SK-N-SH treated with all-trans-retinoic acid at 6 μM for 48 hours (cell line): ENCODE results near the gene ATOH7.

Experiments used
- ATAC-seq: fragments of 200-7000 bp; cut with Tn5 transposase; 3 replicates; pipeline ENCODE4 v1.9.1; 2020; ENCODE audit warnings: mild to moderate bottlenecking, moderate library complexity
- ARNTL ChIP-seq: fragments of 450-650 bp; formaldehyde crosslinking; IDR thresholded peaks from 2 replicates; pipeline ENCODE4 v1.5.0; 2020; ENCODE audit warnings: low read depth, mild to moderate bottlenecking, moderate library complexity, borderline replicate concordance
- BACH2 ChIP-seq: fragments of 250-450 bp; sonication (Bioruptor Pico); IDR thresholded peaks from 2 replicates; pipeline ENCODE4 v1.9.0; 2021; ENCODE audit warnings: mild to moderate bottlenecking, borderline replicate concordance
- CREB5 ChIP-seq: fragments of 250-450 bp; sonication (Bioruptor Pico); IDR thresholded peaks from 2 replicates; pipeline ENCODE4 v1.5.1; 2020; ENCODE audit warnings: low read depth, mild to moderate bottlenecking, moderate library complexity
- CSDC2 ChIP-seq: fragments of 250-450 bp; sonication (Bioruptor Pico); IDR thresholded peaks from 2 replicates; pipeline ENCODE4 v1.5.0; 2020; ENCODE audit warnings: mild to moderate bottlenecking, moderate library complexity
- CSRNP3 ChIP-seq: fragments of 250-450 bp; sonication (Bioruptor Pico); IDR thresholded peaks from 2 replicates; pipeline ENCODE4 v1.5.1; 2021; ENCODE audit warnings: mild to moderate bottlenecking, moderate library complexity
- ESRRG ChIP-seq: fragments of 250-450 bp; sonication (Bioruptor Pico); IDR thresholded peaks from 2 replicates; pipeline ENCODE4 v1.6.1; 2021; ENCODE audit warnings: mild to moderate bottlenecking
- GLIS3 ChIP-seq: fragments of 250-450 bp; sonication (Bioruptor Pico); IDR thresholded peaks from 2 replicates; pipeline ENCODE4 v1.5.0; 2020; ENCODE audit warnings: mild to moderate bottlenecking, moderate library complexity
- ISL1 ChIP-seq: fragments of 250-450 bp; sonication (Bioruptor Pico); IDR thresholded peaks from 2 replicates; pipeline ENCODE4 v2.1.2; 2022; ENCODE audit warnings: mild to moderate bottlenecking, moderate library complexity
- OSR1 ChIP-seq: fragments of 250-450 bp; sonication (Bioruptor Pico); IDR thresholded peaks from 2 replicates; pipeline ENCODE4 v1.8.0; 2022; ENCODE audit warnings: moderate library complexity, mild to moderate bottlenecking, inconsistent platforms
- POU6F1 ChIP-seq: fragments of 250-450 bp; sonication (Bioruptor Pico); IDR thresholded peaks from 2 replicates; pipeline ENCODE4 v1.8.0; 2021; ENCODE audit warnings: low read depth, mild to moderate bottlenecking, moderate library complexity, borderline replicate concordance
- PPARA ChIP-seq: fragments of 250-450 bp; sonication (Bioruptor Pico); IDR thresholded peaks from 2 replicates; pipeline ENCODE4 v1.5.0; 2020; ENCODE audit warnings: mild to moderate bottlenecking, borderline replicate concordance
- RARB ChIP-seq: fragments of 250-450 bp; sonication (Bioruptor Pico); IDR thresholded peaks from 2 replicates; pipeline ENCODE4 v1.8.0; 2021; ENCODE audit warnings: mild to moderate bottlenecking, moderate library complexity
- TCF4 ChIP-seq: fragments of 250-450 bp; sonication (Bioruptor Pico); IDR thresholded peaks from 2 replicates; pipeline ENCODE4 v1.8.0; 2021; ENCODE audit warnings: mild to moderate bottlenecking, moderate library complexity, borderline replicate concordance
- TOX ChIP-seq: fragments of 250-450 bp; sonication (Bioruptor Pico); IDR thresholded peaks from 2 replicates; pipeline ENCODE4 v1.8.0; 2021; ENCODE audit warnings: mild to moderate bottlenecking, moderate library complexity, borderline replicate concordance
- TSHZ2 ChIP-seq: fragments of 250-450 bp; sonication (Bioruptor Pico); IDR thresholded peaks from 2 replicates; pipeline ENCODE4 v1.5.0; 2020; ENCODE audit warnings: mild to moderate bottlenecking, moderate library complexity
- ZC3H10 ChIP-seq: fragments of 250-450 bp; sonication (Bioruptor Pico); IDR thresholded peaks from 2 replicates; pipeline ENCODE4 v1.5.1; 2021; ENCODE audit warnings: mild to moderate bottlenecking, moderate library complexity
- ZFP30 ChIP-seq: fragments of 450-650 bp; formaldehyde crosslinking; IDR thresholded peaks from 2 replicates; pipeline ENCODE4 v1.5.0; 2022; ENCODE audit warnings: mild to moderate bottlenecking, moderate library complexity
- ZNF565 ChIP-seq: fragments of 450-650 bp; formaldehyde crosslinking; conservative IDR thresholded peaks from 2 replicates; pipeline ENCODE4 v1.5.0; 2020; ENCODE audit warnings: low read depth, mild to moderate bottlenecking, moderate library complexity
- ZNF70 ChIP-seq: fragments of 450-650 bp; formaldehyde crosslinking; IDR thresholded peaks from 2 replicates; pipeline ENCODE4 v1.5.0; 2020; ENCODE audit warnings: mild to moderate bottlenecking, moderate library complexity
- ZNF8 ChIP-seq: fragments of 450-650 bp; formaldehyde crosslinking; IDR thresholded peaks from 2 replicates; pipeline ENCODE4 v1.5.0; 2020; ENCODE audit warnings: mild to moderate bottlenecking, moderate library complexity

ATOH7 gene

GRCh38 chr10:68276224-68276623 lies 44.3 kb upstream of the ATOH7 start:
- ATAC-seq = no peak
- TF ChIP-seq ESRRG (no peak), ZNF565 (CRISPR knock-in tag) (no peak), RARB (CRISPR knock-in tag) (no peak), TOX (CRISPR knock-in tag) (no peak), CSRNP3 (CRISPR knock-in tag) (no peak)

GRCh38 chr10:68275600-68276126 lies 43.8 kb upstream of the ATOH7 start:
- TF ChIP-seq ARNTL (CRISPR knock-in tag) (no peak), ISL1 (no peak), PPARA (no peak), ESRRG (no peak)
- TF ChIP-seq, all 23 proteins: peak for 0
- no peak for ATAC-seq

- ATAC-seq = no peak
- no peak for TF ChIP-seq TCF4 (CRISPR knock-in tag)
- TF ChIP-seq ZC3H10 (CRISPR knock-in tag) = no peak
- no peak for TF ChIP-seq ESRRG
- no peak for TF ChIP-seq TSHZ2 (CRISPR knock-in tag)
- TF ChIP-seq ZNF70 (CRISPR knock-in tag) = no peak
- TF ChIP-seq CREB5 (CRISPR knock-in tag) = no peak
- no peak for TF ChIP-seq GLIS3 (CRISPR knock-in tag)
- TF ChIP-seq RARB (CRISPR knock-in tag) = no peak
- TF ChIP-seq ARNTL (CRISPR knock-in tag) = no peak
- no peak for TF ChIP-seq CSRNP3 (CRISPR knock-in tag)
- TF ChIP-seq PPARA = no peak
- TF ChIP-seq ZNF8 (CRISPR knock-in tag) = no peak
- TF ChIP-seq OSR1 = no peak
- no peak for TF ChIP-seq BACH2 (CRISPR knock-in tag)
- no peak for TF ChIP-seq ZFP30 (CRISPR knock-in tag)
- no peak for TF ChIP-seq POU6F1 (CRISPR knock-in tag)
- TF ChIP-seq CSDC2 (CRISPR knock-in tag) = no peak
- TF ChIP-seq TOX (CRISPR knock-in tag) = no peak
Measured at GRCh38 chr10:68272833-68273232, 40.9 kb upstream of the ATOH7 start.
